IMR-90 (cell line): ENCODE results near the gene FIBCD1. TPM values are rescaled to one million over a fixed set of nuclear protein-coding genes. Genes with fewer than 3 reads are reported as not detected.

Source experiments
- ATAC-seq: fragments of 200-7000 bp; cut with Tn5 transposase; 2 replicates; pipeline ENCODE4 v1.9.1; 2020; ENCODE audit warnings: low read depth, mild to moderate bottlenecking, moderate library complexity
- BruUV-seq: library from RNA; stranded (reverse); fragments of 400-500 nt; replicated peaks from 2 replicates; lab custom pipeline; 2021; lab: Mats Ljungman, UMichigan
- CTCF ChIA-PET: fragments of 300-600 bp; formaldehyde crosslinking; extraction: SDS; loops from one replicate; lab custom pipeline; 2021; ENCODE audit warnings: antibody characterized with exemption; lab: Yijun Ruan, JAX
- POLR2A ChIA-PET: fragments of 300-600 bp; sonication (Branson Sonifier 250); formaldehyde crosslinking; loops from one replicate; lab custom pipeline; 2022; ENCODE audit warnings: antibody characterized with exemption; ENCODE audit not compliant: unreplicated experiment; lab: Charles Lee
- DNase-seq: peaks from one replicate; pipeline ENCODE4 v3.0.0; 2013
- H2AFZ ChIP-seq: replicated peaks from 2 replicates; pipeline ENCODE3; 2013; ENCODE audit warnings: low read length, mild to moderate bottlenecking; ENCODE audit not compliant: poor library complexity
- H2AK5ac ChIP-seq: 2 replicates; pipeline ENCODE4 v1.6.1; 2013; ENCODE audit warnings: low read depth, low read length, inconsistent platforms
- H2AK9ac ChIP-seq: replicated peaks from 2 replicates; pipeline ENCODE3; 2013; ENCODE audit warnings: mild to moderate bottlenecking, low read depth, low read length, moderate library complexity; ENCODE audit not compliant: poor library complexity
- H2BK120ac ChIP-seq: 2 replicates; pipeline ENCODE4 v1.6.1; 2013; ENCODE audit warnings: low read depth, low read length, inconsistent platforms
- H2BK15ac ChIP-seq: 3 replicates; pipeline ENCODE4 v1.6.1; 2013; ENCODE audit warnings: low read depth, low read length, inconsistent platforms
- H2BK20ac ChIP-seq: 2 replicates; pipeline ENCODE4 v1.6.1; 2013; ENCODE audit warnings: low read depth, mild to moderate bottlenecking, inconsistent platforms, low read length, moderate library complexity
- H2BK5ac ChIP-seq: 2 replicates; pipeline ENCODE4 v1.6.1; 2013; ENCODE audit warnings: mild to moderate bottlenecking, low read depth, low read length, inconsistent platforms; ENCODE audit not compliant: poor library complexity, severe bottlenecking
- H3K14ac ChIP-seq: replicated peaks from 2 replicates; pipeline ENCODE4 v1.6.1; 2013; ENCODE audit warnings: low read depth, low read length, inconsistent platforms
- H3K18ac ChIP-seq: 2 replicates; pipeline ENCODE4 v1.6.1; 2013; ENCODE audit warnings: low read depth, low read length, control low read depth
- H3K23ac ChIP-seq: 2 replicates; pipeline ENCODE4 v1.6.1; 2013; ENCODE audit warnings: low read depth, low read length, inconsistent platforms
- H3K27ac ChIP-seq: 2 replicates; pipeline ENCODE4 v1.5.1; 2013; ENCODE audit warnings: mild to moderate bottlenecking, control low read depth, low read length; ENCODE audit not compliant: insufficient read depth
- H3K27me3 ChIP-seq: 2 replicates; pipeline ENCODE4 v1.6.1; 2013; ENCODE audit warnings: low read length; ENCODE audit not compliant: control insufficient read depth, insufficient read depth
- H3K36me3 ChIP-seq: 2 replicates; pipeline ENCODE4 v1.6.1; 2013; ENCODE audit warnings: low read length, mixed read lengths; ENCODE audit not compliant: control insufficient read depth, insufficient read depth
- H3K4ac ChIP-seq: 2 replicates; pipeline ENCODE4 v1.6.1; 2013; ENCODE audit warnings: low read depth, low read length, inconsistent platforms
- H3K4me1 ChIP-seq: 2 replicates; pipeline ENCODE4 v1.6.1; 2013; ENCODE audit warnings: low read length, mixed read lengths; ENCODE audit not compliant: control insufficient read depth, insufficient read depth
- H3K4me2 ChIP-seq: 2 replicates; pipeline ENCODE4 v1.6.1; 2013; ENCODE audit warnings: low read depth, mild to moderate bottlenecking, control low read depth, low read length, moderate library complexity
- H3K4me3 ChIP-seq: 2 replicates; pipeline ENCODE4 v1.5.1; 2013; ENCODE audit warnings: low read depth, mild to moderate bottlenecking, control low read depth, low read length, moderate library complexity; ENCODE audit not compliant: insufficient read depth
- H3K56ac ChIP-seq: 2 replicates; pipeline ENCODE4 v1.6.1; 2013; ENCODE audit warnings: low read length, inconsistent platforms; ENCODE audit not compliant: insufficient read depth; ENCODE audit errors: extremely low read depth
- H3K79me1 ChIP-seq, 2 experiments: 2 replicates each; pipeline ENCODE4 v1.6.1; 2013; ENCODE audit warnings: low read length in 2 of 2, inconsistent platforms in 1 of 2, low read depth in 1 of 2
- H3K9ac ChIP-seq: 2 replicates; pipeline ENCODE4 v1.6.1; 2013; ENCODE audit warnings: low read depth, low read length, control low read depth
- H3K9me1 ChIP-seq: 2 replicates; pipeline ENCODE4 v1.6.1; 2013; ENCODE audit warnings: low read length, inconsistent platforms; ENCODE audit not compliant: insufficient read depth
- H3K9me3 ChIP-seq: 2 replicates; pipeline ENCODE4 v1.6.1; 2013; ENCODE audit warnings: low read length; ENCODE audit not compliant: control insufficient read depth, insufficient read depth
- H4K20me1 ChIP-seq: 2 replicates; pipeline ENCODE4 v1.6.1; 2013; ENCODE audit warnings: low read length, inconsistent platforms; ENCODE audit not compliant: insufficient read depth
- H4K5ac ChIP-seq: 2 replicates; pipeline ENCODE4 v1.6.1; 2013; ENCODE audit warnings: mild to moderate bottlenecking, low read depth, low read length, control low read depth
- H4K8ac ChIP-seq, 2 experiments: 2 replicates each; pipeline ENCODE4 v1.6.1; 2013; ENCODE audit warnings: low read depth in 2 of 2, low read length in 2 of 2, control low read depth in 1 of 2, inconsistent platforms in 1 of 2
- H4K91ac ChIP-seq: 2 replicates; pipeline ENCODE4 v1.6.1; 2013; ENCODE audit warnings: low read depth, low read length, inconsistent platforms; ENCODE audit not compliant: insufficient read depth
- BHLHE40 ChIP-seq: fragments of 150-350 bp; IDR thresholded peaks from 2 replicates; pipeline ENCODE4 v1.6.1; 2016; ENCODE audit warnings: mild to moderate bottlenecking, low read depth, low read length
- CEBPB ChIP-seq: IDR thresholded peaks from 2 replicates; pipeline ENCODE4 v1.6.1; 2012; ENCODE audit warnings: low read depth, low read length, improper control_type of control experiment
- CHD1 ChIP-seq: IDR thresholded peaks from 2 replicates; pipeline ENCODE4 v1.6.1; 2012; ENCODE audit warnings: low read depth, low read length, improper control_type of control experiment
- CTCF ChIP-seq: conservative IDR thresholded peaks from 2 replicates; pipeline ENCODE4 v1.5.1; 2012; ENCODE audit warnings: mild to moderate bottlenecking, low read depth, low read length, improper control_type of control experiment
- FOS ChIP-seq: fragments of 150-350 bp; IDR thresholded peaks from 2 replicates; pipeline ENCODE4 v1.6.1; 2016; ENCODE audit warnings: low read depth, low read length
- MAZ ChIP-seq: IDR thresholded peaks from 2 replicates; pipeline ENCODE4 v1.6.1; 2012; ENCODE audit warnings: low read depth, mild to moderate bottlenecking, low read length, improper control_type of control experiment, moderate library complexity, borderline replicate concordance
- MXI1 ChIP-seq: IDR thresholded peaks from 2 replicates; pipeline ENCODE4 v1.6.1; 2012; ENCODE audit warnings: low read depth, mild to moderate bottlenecking, low read length, moderate library complexity, borderline replicate concordance
- POLR2A ChIP-seq: IDR thresholded peaks from 2 replicates; pipeline ENCODE4 v1.6.1; 2012; ENCODE audit warnings: mild to moderate bottlenecking, low read depth, low read length
- RAD21 ChIP-seq: IDR thresholded peaks from 2 replicates; pipeline ENCODE4 v1.6.1; 2012; ENCODE audit warnings: low read length, improper control_type of control experiment
- RCOR1 ChIP-seq: IDR thresholded peaks from 2 replicates; pipeline ENCODE4 v1.6.1; 2012; ENCODE audit warnings: mild to moderate bottlenecking, low read length, improper control_type of control experiment; ENCODE audit not compliant: insufficient replicate concordance
- SMC3 ChIP-seq: fragments of 150-350 bp; IDR thresholded peaks from 2 replicates; pipeline ENCODE4 v1.6.1; 2016; ENCODE audit warnings: low read depth, mild to moderate bottlenecking, antibody characterized with exemption, low read length, moderate library complexity
- USF2 ChIP-seq: fragments of 150-350 bp; IDR thresholded peaks from 2 replicates; pipeline ENCODE4 v1.6.1; 2017; ENCODE audit warnings: mild to moderate bottlenecking, antibody characterized with exemption, low read length, low read depth
- WGBS, 2 experiments: methylation state at CpG; one replicate each; pipeline versions ENCODE4 v1.1.5 to v1.1.7; 2013; ENCODE audit warnings: missing lambda C conversion rate in 2 of 2; ENCODE audit not compliant: insufficient read length in 1 of 2; ENCODE audit errors: extremely low coverage in 2 of 2; 5-methylcytosine and 5-hydroxymethylcytosine counted together
- dilution Hi-C: fragments of 300-500 bp; cut with HindIII; formaldehyde crosslinking; loops from one replicate; pipeline ENCODE4 v1.14.3; 2018; ENCODE audit warnings: low sequenced_read_pairs; ENCODE audit not compliant: unreplicated experiment
- in situ Hi-C: fragments of 300-500 bp; cut with MboI; formaldehyde crosslinking; loops from 3 replicates; pipeline ENCODE4 v1.14.3; 2019; ENCODE audit warnings: low sequenced_read_pairs, inconsistent platforms, mixed read lengths
- intact Hi-C: fragments of 100-400 bp; cut with micrococcal nuclease; formaldehyde crosslinking; loops from 2 replicates; pipeline ENCODE4 v1.10.0; 2022
- polyA plus RNA-seq, 3 experiments: library from polyadenylated mRNA; depleted of rRNA; stranded (reverse); fragments of >200 nt; gene quantifications; 2 replicates each; pipeline ENCODE4 v1.2.3, GENCODE V29; 2012; ENCODE audit warnings: low replicate concordance in 1 of 3
- total RNA-seq: library from RNA; depleted of rRNA; stranded (reverse); fragments of >200 nt; gene quantifications from 2 replicates; pipeline ENCODE4 v1.2.3, GENCODE V29; 2012

FIBCD1 gene
- total and polyA plus RNA-seq, 2 of the 4 experiments (the other 2 are of a cell fraction), result 1.1 to 10.1 TPM

DNA sequence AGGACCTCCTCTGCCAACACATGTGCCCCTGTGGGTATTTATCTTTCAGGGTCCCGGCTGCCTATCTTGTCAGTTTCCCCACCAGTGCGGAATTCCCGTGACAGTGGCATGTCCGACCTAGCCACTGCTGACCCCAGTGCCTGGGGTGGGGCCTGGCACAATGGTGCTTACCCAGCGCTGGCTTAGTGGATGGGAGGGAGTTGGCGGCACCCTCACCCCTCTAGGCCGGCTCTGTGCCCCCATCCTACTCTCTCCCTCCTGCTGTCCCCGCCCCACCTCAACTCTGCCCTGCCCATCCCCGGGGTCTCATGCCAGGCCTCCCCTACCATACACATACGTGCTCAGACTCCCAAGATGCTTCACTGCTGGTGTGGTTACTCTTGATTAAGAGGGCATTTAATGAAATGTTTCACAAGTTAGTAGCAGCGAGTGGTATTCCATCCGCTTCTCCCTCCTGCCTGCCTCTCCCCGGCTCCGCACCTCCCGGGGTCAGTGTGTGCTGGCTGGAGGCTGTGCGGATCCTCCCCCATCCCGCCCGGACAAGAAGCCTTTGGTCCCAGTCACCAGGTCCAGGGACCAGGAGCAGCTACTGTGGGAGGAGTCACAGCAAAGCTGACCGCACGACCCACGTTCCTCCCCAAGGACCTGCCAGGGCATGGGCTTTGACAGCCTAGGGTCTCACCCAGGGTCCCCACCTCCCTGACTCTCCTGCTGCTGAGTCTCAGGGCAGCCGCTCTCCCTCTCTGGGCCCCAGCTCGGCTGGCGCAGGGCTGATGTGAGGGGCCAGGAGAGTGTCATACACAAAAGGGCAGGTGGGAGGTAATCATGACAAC is 32.9 kb downstream of the FIBCD1 start:
- POLR2A ChIA-PET, result no interaction called here
- in situ Hi-C loops, result no loop called here

More for the DNA sequence above, 32.9 kb downstream of the FIBCD1 start:
- WGBS, 2 experiments, result no CpG with 5 or more reads among the region's 24 CpGs
- Histone ChIP-seq H3K18ac (no peak overlapping the region), H4K5ac (no peak overlapping the region), H2BK15ac (no peak overlapping the region), H4K8ac (no peak overlapping the region), H3K27ac (no peak overlapping the region), H3K79me1 (no peaks in the 10 kb centered on the region), H3K9me3 (peaks cover 2% of the 10 kb centered on the region; the same call in 1 of the 2 replicates), H2BK120ac (no peak overlapping the region), H3K9me1 (no peaks in the 10 kb centered on the region), H4K20me1 (no peaks in the 10 kb centered on the region), H2AFZ (peak overlapping the region; percentile 17), H3K4me3 (no peak overlapping the region), H3K9ac (no peak overlapping the region), H2AK9ac (no peak overlapping the region), H3K56ac (no peak overlapping the region), H3K4me1 (no peaks in the 10 kb centered on the region), H2AK5ac (no peak overlapping the region), H3K14ac (no peak overlapping the region), H3K27me3 (no peaks in the 10 kb centered on the region), H2BK20ac (no peak overlapping the region), H3K4me2 (no peak overlapping the region), H3K4ac (no peak overlapping the region), H3K36me3 (no peaks in the 10 kb centered on the region), H2BK5ac (no peak overlapping the region), H4K91ac (no peak overlapping the region), H3K23ac (no peak overlapping the region)
- BruUV-seq, result no TSS peak
- TF ChIP-seq CEBPB (no peak), USF2 (no peak), MXI1 (no peak), MAZ (no peak), CTCF (no peak), RAD21 (no peak), BHLHE40 (no peak), FOS (no peak), CHD1 (no peak), SMC3 (no peak), RCOR1 (no peak), POLR2A (no peak)
- CTCF ChIA-PET, result no interaction called here
- intact Hi-C loops, result no loop called here
- ATAC-seq, result no peak
- dilution Hi-C loops, result no loop called here
- DNase-seq, result no peak
